Stimulated activated CD4-positive, alpha-beta T cell treated with anti-CD3 and anti-CD28 coated beads, Interleukin-1b, Interleukin-23, amount 100 ng/mL, for 1 hour (primary cell): ENCODE measurements around the gene JPH4.
"Not testable (repeated sequence)": the region's sequence is repeated elsewhere in the genome, so short reads cannot be mapped to it uniquely, and the experiment has no call there.

ENCODE experiments used
- DNase-seq, 2 donors: peaks; one replicate each; pipeline ENCODE4 v3.0.0-alpha.2; 2020; ENCODE audit warnings: low read depth in 2 of 2

JPH4 gene

DNA sequence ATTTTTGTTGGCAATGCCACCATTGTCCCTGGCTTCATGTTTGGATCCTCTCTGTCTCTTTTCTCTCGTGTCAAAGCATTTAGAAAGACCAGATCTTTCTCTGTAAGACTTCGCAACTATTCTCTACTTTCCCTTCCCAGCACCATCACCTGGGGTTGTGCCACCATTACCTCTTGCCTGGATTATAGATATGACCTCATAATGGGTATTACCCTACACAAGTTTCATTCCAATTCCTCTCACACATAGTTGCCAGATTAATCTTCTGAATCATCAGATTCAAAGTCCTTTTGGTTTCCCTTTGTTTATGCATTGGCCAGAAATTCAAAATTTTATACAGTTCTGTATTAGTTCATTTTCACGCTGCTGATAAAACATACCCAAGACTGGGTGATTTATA is 30.4 kb upstream of the JPH4 start:
- DNase-seq, result no peak

GRCh38 chr14:23608454-23608853 is 29.9 kb upstream of the JPH4 start:
- DNase-seq, result no peak

DNA sequence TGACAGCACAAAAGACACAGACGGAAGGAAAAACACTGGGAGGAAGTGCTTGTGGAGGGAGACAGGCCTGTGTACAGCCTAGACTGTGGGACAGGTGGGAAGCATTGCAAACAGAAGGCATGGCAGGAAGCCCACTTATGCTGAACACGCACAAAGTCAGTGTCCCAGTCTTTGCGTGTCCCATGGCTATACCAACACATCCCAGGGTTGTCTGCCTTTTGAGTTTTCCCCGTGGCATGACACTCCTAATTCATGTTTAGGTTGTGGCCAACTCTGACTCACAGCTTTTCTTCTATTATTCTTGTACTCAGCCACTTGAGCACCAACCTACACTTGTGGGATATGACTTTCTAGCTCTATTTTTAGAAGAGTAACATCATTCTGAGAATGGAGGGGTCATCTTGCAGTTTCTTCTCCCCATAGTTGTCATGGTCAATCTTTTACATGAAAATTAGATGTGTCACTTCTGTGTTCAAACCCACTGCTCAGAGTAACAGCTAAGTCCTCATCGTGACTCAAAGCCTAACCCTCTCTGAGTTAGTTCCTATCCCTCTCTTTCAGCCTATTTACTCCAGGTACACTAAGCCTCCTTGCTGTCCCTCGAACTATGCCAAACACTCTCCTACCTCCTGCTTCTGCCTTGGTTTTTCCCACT is 27.5 kb upstream of the JPH4 start:
- no peak for DNase-seq

DNA sequence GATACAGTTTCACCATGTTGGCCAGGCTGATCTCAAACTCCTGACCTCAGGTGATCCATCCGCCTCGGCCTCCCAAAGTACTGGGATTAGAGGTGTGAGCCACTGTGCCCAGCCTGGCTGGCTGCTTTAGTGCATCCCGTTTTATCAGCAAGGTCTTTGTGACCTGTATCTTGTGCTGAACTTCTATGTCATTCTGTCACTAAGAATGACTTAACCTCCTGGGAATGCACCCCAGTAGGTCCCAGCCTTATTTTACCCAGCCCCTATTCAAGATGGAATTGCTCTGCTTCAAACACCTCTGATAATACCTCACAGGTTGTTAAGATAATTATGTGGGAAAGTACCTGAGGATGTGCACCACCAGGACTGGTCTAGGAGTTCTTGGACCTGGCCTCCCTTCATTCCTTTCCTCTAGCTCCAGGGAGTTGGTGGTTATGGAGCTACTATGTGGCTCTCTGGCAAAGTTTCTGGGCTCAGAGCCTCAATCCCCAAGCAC is 26.1 kb upstream of the JPH4 start:
- no peak for DNase-seq

- no peak for DNase-seq
Measured at GRCh38 chr14:23604148-23604547, 25.6 kb upstream of the JPH4 start.

DNA sequence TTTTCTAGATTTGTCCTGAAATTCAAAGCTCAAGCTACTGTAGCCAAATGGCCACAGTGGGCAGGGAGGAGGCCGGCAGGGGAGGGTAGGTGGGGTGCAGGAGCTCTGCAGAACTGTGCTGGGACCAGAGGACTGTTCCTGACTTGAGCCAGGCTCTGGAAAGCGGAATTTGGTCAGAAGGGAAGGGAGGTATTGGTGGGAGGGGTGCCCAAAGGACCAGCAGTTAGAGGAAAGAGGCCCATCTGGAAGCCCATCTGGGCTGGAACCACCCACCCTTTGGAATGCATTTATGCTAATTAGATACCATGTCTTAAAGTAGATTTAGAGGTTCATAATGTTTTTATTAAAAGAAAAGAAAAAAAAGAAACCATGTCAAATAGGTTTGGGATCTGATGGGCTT is 24.5 kb upstream of the JPH4 start:
- DNase-seq, result no peak

DNA sequence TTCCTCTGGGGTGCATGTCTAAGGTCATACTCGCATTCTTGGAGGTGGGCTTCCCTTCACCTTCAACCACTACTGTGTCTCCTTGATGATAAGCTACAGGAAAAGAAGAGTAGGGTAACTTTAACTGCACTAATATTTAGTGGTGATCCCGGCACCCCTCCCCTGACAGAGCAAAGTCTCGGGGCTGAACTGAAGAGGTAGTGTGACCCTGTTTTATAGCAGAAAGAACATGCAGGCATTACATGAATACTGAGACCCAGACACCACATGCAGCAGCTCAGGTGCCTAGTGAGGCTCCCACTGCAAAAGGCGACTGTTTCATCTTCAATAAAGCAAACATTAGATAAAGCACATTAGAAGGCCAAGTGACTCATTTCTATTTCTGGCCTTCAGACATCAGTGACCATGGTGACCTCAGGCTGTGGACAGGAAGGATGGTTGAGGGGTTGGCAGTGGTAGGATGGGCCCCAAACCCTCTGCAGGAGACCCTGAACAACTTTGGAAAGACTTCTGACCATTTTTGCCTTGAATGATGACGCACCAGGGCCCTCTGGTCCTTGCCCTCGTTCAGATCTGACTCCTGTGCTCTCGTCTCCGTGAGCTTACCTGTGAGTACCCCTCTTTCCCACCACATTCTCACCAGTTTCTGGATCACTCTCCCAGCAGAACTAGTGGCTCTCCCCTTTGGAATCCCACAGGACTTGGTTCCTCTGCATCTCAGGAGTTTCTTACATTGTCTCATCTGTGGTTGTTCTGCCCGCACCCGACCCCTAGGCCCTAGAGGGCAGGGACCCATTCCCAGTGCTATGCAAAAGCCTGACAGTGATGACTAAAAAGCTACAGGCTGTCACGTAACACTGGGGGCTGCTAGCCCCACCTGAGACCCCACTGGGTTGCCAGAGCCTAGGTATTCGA is 23.8 kb upstream of the JPH4 start:
- no peak for DNase-seq

- DNase-seq, result no peak
Measured at GRCh38 chr14:23601845-23602180, 23.2 kb upstream of the JPH4 start.

DNA sequence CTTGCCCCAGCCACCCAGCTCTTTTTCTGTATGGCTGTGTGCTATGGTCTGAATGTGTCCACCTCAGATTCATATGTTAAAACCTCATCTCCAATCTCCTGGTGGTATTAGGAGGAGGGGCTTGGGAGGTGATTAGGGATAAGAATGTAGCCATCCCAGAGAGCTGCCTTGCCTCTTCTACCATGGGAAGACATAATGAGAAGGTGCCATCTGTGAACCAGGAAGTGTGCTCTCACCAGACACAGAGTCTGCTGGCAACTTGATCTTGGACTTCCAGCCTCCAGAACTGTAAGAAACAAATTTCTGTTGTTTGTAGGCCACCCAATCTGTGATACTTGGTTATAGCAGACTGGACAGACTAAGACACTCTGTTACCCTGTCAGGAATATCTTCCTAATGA is 22.8 kb upstream of the JPH4 start:
- DNase-seq, result no peak

DNA sequence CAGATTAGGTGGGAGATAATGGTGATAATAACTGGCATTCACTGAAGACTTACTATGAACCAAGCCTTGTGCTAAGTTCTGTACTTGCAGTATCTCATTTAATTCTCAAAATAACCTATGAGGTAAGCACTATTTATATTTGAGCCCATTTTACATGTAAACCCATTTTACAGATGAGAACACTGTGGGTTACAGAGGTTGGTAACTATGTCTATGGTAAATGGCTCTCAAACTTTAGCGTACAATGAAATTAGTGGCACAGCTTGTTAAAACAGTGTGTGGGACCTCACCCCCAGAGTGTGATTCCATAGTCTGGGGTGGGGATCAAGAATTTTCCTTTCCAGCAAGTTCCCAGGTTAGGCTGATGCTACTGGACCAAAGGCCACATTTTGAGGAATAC is 22.2 kb upstream of the JPH4 start:
- no peak for DNase-seq

DNA sequence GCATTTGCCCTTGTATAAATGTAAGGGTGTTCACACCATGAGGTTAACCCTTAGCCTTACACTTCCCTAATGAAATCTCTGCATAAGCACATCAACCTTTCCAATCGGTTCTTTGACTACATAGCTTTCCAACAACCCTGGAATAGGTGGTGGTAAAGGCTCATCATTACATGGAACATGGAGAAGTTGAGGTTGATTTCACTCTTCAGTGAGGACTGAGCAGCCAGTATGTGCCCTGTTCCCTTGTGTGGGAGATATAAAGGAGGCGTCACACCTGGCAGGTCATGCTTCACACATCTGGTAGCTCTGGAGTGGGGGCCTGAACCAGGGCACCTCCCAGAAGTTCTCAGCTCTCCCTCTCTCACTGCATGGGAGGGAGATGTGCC is 21.7 kb upstream of the JPH4 start:
- no peak for DNase-seq

GRCh38 chr14:23594191-23594590 is 15.6 kb upstream of the JPH4 start:
- not testable (repeated sequence) for DNase-seq

- DNase-seq, result no peak
Measured at GRCh38 chr14:23590198-23590597, 11.6 kb upstream of the JPH4 start.

- no peak for DNase-seq
Measured at GRCh38 chr14:23589606-23590005, 11.0 kb upstream of the JPH4 start.

- DNase-seq, result peak; percentile 56 to 57
Measured at GRCh38 chr14:23588884-23589598, 10.5 kb upstream of the JPH4 start.

GRCh38 chr14:23584527-23585203 is 6.1 kb upstream of the JPH4 start:
- DNase-seq, result not testable (repeated sequence)

- not testable (repeated sequence) for DNase-seq
Measured at GRCh38 chr14:23583761-23584526, 5.4 kb upstream of the JPH4 start.

GRCh38 chr14:23582906-23583760 is 4.5 kb upstream of the JPH4 start:
- DNase-seq, result no peak

DNA sequence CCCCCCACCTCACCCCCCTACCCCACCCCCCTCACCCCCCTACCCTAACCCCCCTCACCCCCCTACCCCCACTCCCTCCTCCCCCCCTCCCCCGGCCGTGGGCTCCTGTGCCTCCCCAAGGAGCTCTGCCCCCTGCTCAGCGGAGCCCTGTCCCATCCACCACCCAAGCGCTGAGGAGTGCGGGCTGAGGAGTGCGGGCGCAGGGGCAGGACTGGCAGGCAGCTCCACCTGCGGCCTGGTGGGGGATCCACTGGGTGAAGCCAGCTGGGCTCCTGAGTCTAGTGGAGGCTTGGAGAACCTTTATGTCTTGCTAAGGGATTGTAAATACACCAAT is 2.3 kb upstream of the JPH4 start:
- DNase-seq, result no peak

- no peak for DNase-seq
Measured at GRCh38 chr14:23580152-23580926, 1.7 kb upstream of the JPH4 start.
